K562 (cell line): ENCODE measurements around the gene NT5C1A. TPM values are rescaled to one million over a fixed set of nuclear protein-coding genes. Genes with fewer than 3 reads are reported as not detected.
A peak's percentile ranks its signal among the peaks of the same experiment; 100 is the strongest.

Source experiments
- ATF6 ChIP-seq: sonication (generic); formaldehyde crosslinking; IDR thresholded peaks from 2 replicates; pipeline ENCODE4 v1.4.0; 2020; ENCODE audit warnings: mild to moderate bottlenecking, missing genetic modification reagents
- CEBPG ChIP-seq, 3 experiments: fragments of 200-800 bp in 1 of 3; sonication (Bioruptor generic) in 1 of 3; sonication (generic) in 1 of 3; formaldehyde crosslinking in 1 of 3; IDR thresholded peaks in 2 of 3; conservative IDR thresholded peaks in 1 of 3; 2 replicates each; pipeline versions ENCODE4 v1.6.1 to v1.8.0; 2016 to 2022; ENCODE audit warnings: missing compliant biosample characterization in 2 of 3, missing genetic modification characterization in 2 of 3, mild to moderate bottlenecking in 1 of 3, missing genetic modification reagents in 1 of 3
- CHD2 ChIP-seq: IDR thresholded peaks from 2 replicates; pipeline ENCODE4 v1.6.1; 2011; ENCODE audit warnings: low read depth, low read length
- E2F4 ChIP-seq: sonication (generic); formaldehyde crosslinking; IDR thresholded peaks from 2 replicates; pipeline ENCODE4 v1.8.0; 2022; ENCODE audit warnings: mild to moderate bottlenecking, low read depth, missing genetic modification reagents
- ELK3 ChIP-seq: fragments of 450-650 bp; formaldehyde crosslinking; IDR thresholded peaks from 2 replicates; pipeline ENCODE4 v1.4.0; 2020; ENCODE audit warnings: mild to moderate bottlenecking
- ETS1 ChIP-seq: conservative IDR thresholded peaks from 2 replicates; pipeline ENCODE4 v1.6.1; 2011; ENCODE audit warnings: low read depth, mild to moderate bottlenecking, low read length; ENCODE audit not compliant: control insufficient read depth
- GABPB1 ChIP-seq: sonication (generic); formaldehyde crosslinking; IDR thresholded peaks from 2 replicates; pipeline ENCODE4 v1.8.0; 2022; ENCODE audit warnings: mild to moderate bottlenecking, missing genetic modification reagents
- HMGN3 ChIP-seq: IDR thresholded peaks from 2 replicates; pipeline ENCODE4 v1.6.1; 2011; ENCODE audit warnings: borderline replicate concordance, low read depth, mild to moderate bottlenecking, mixed read lengths, low read length; ENCODE audit not compliant: insufficient read length; ENCODE audit errors: extremely low read depth
- HNRNPL ChIP-seq: fragments of 200-400 bp; formaldehyde crosslinking; IDR thresholded peaks from 2 replicates; pipeline ENCODE4 v1.6.1; 2017; ENCODE audit warnings: low read depth, mild to moderate bottlenecking, low read length
- KAT2B ChIP-seq: IDR thresholded peaks from one replicate; pipeline ENCODE4 v1.6.1; 2012; ENCODE audit warnings: low read depth, mild to moderate bottlenecking, control low read depth, inconsistent platforms, low read length, moderate library complexity
- MAZ ChIP-seq, 2 experiments: fragments of 450-650 bp in 1 of 2; sonication (generic) in 1 of 2; formaldehyde crosslinking; IDR thresholded peaks in 1 of 2; conservative IDR thresholded peaks in 1 of 2; 2 replicates each; pipeline versions ENCODE4 v1.4.0 to v1.5.0; 2020; ENCODE audit warnings: mild to moderate bottlenecking in 1 of 2, missing genetic modification reagents in 1 of 2
- NCOA2 ChIP-seq, 2 experiments: fragments of 450-650 bp; IDR thresholded peaks; 2 replicates each; pipeline ENCODE4 v1.6.1; 2018; ENCODE audit warnings: mild to moderate bottlenecking in 2 of 2, moderate library complexity in 1 of 2; ENCODE audit not compliant: partially characterized antibody in 2 of 2
- PTBP1 ChIP-seq: fragments of 200-400 bp; formaldehyde crosslinking; IDR thresholded peaks from 2 replicates; pipeline ENCODE4 v1.6.1; 2017; ENCODE audit warnings: low read depth, low read length
- RBM15 ChIP-seq: fragments of 200-400 bp; formaldehyde crosslinking; IDR thresholded peaks from 2 replicates; pipeline ENCODE4 v1.6.1; 2018; ENCODE audit warnings: mild to moderate bottlenecking, low read length, moderate library complexity; ENCODE audit not compliant: insufficient read depth
- RBM25 ChIP-seq: fragments of 200-400 bp; formaldehyde crosslinking; IDR thresholded peaks from 2 replicates; pipeline ENCODE4 v1.6.1; 2018; ENCODE audit warnings: low read length, low read depth, moderate library complexity; ENCODE audit not compliant: severe bottlenecking
- SP1 ChIP-seq: sonication (generic); formaldehyde crosslinking; IDR thresholded peaks from 2 replicates; pipeline ENCODE4 v1.8.1; 2022; ENCODE audit warnings: mild to moderate bottlenecking, missing genetic modification reagents
- ZBTB12 ChIP-seq: fragments of 250-450 bp; sonication (Bioruptor Pico); IDR thresholded peaks from 2 replicates; pipeline ENCODE4 v1.4.0; 2020
- ZNF561 ChIP-seq: fragments of 450-650 bp; formaldehyde crosslinking; conservative IDR thresholded peaks from 2 replicates; pipeline ENCODE4 v1.4.0; 2020; ENCODE audit warnings: mild to moderate bottlenecking, moderate library complexity
- ZSCAN29 ChIP-seq: fragments of 450-650 bp; IDR thresholded peaks from 2 replicates; pipeline ENCODE4 v1.6.1; 2017
- polyA plus RNA-seq, 8 experiments: library from polyadenylated mRNA; depleted of rRNA in 4 of 8; stranded (reverse) in 5 of 8; unstranded in 3 of 8; fragments of >200 nt; fragmentation: Nextera tagmentation in 2 of 8; fragmentation: Illumina TruSeq in 1 of 8; extraction: Ambion mirVana in 2 of 8; extraction: Trizol in 1 of 8; gene quantifications; 2 replicates each; pipeline versions ENCODE4 v1.2.1 to v1.2.3, GENCODE V29; 2011 to 2014; ENCODE audit warnings: inconsistent platforms in 1 of 8, missing spikeins in 1 of 8
- total RNA-seq, 7 experiments: library from RNA; depleted of rRNA in 6 of 7; stranded (reverse); fragments of >200 nt in 6 of 7; fragmentation: Illumina TruSeq in 2 of 7; extraction: Trizol in 2 of 7; gene quantifications; 2 replicates each; pipeline versions ENCODE4 v1.2.1 to v1.2.3, GENCODE V29; 2011 to 2021; ENCODE audit warnings: low replicate concordance in 1 of 7

The NT5C1A gene
- total and polyA plus RNA-seq, 9 of the 15 experiments (the other 6 are each of a cell fraction or from before 2014, with no cell fraction given), result not detected

DNA sequence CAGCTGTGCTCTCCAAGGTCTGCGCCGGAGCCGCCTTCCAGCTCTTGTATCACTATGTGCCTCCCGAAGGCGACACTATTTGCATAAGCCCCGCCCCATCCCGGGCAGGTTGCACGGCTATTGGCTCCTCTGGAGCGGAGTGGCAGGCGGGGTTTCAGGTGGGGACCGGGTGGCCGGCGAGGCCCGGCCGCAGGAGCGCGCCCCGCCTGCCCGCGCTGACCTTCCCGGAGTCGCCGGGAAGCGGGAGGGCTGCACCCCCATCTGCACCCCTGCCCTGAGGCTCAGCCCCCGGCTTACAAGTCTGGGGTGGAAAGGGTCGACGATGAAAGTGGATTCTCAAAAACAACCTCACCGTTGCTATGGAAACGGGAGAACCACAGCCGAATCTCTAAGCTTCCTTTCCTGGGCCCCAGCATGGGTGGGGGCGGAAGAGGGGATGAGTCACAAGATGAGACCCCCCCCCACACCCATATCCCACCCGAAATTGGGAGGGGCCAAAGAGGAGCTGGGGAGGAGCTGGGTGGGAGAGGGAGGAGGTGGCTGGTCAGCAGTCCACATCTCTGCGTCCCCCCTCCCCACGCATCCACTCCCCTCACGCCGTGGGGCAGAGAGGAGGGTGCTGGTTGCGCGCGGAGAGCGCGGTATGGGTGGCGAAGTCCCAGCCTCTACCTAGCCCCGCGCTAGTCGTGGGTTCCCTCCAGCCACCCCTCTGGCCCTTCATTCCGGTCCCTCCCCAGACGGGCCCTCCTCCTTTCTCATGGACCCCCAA is 19.7 kb upstream of the NT5C1A start, which contains the start of gene HPCAL4 (continued):
- no peak for TF ChIP-seq E2F4 (CRISPR knock-in tag)
- no peak for TF ChIP-seq ELK3 (CRISPR knock-in tag)
- no peak for TF ChIP-seq RBM15
- TF ChIP-seq HNRNPL, result no peak
- TF ChIP-seq MAZ (CRISPR knock-in tag; conservative IDR thresholded peaks at IDR 0.05 in 1 of 2, IDR thresholded peaks at IDR 0.05 in 1 of 2), result no peak
- TF ChIP-seq NCOA2 (IDR thresholded peaks at IDR 0.05; ENCODE audit: partially characterized antibody in 2 of 2), result no peak
- TF ChIP-seq PTBP1, result no peak
- TF ChIP-seq CHD2, result peak; percentile 4; the same call in 1 of the 2 replicates
- TF ChIP-seq HMGN3, result no peak
- TF ChIP-seq ATF6, result no peak
- TF ChIP-seq KAT2B, result no peak
- no peak for TF ChIP-seq ZBTB12 (CRISPR knock-in tag)
- peak; percentile 69 for TF ChIP-seq RBM25
- no peak for TF ChIP-seq ZSCAN29
- TF ChIP-seq SP1 (CRISPR knock-in tag), result peak; percentile 60
- 0 out of 2 replicates have a peak, but pooled peaks have one; percentile 3 for TF ChIP-seq ETS1
- no peak for TF ChIP-seq ZNF561 (CRISPR knock-in tag)
- 0 out of 2 replicates have a peak, but pooled peaks have one; percentile 49 for TF ChIP-seq GABPB1
- no peak for TF ChIP-seq CEBPG (CRISPR knock-in tag; IDR thresholded peaks at IDR 0.05)
- no peak for TF ChIP-seq CEBPG (tag; conservative IDR thresholded peaks at IDR 0.05 in 1 of 2, IDR thresholded peaks at IDR 0.05 in 1 of 2)
